H7 (cell line): ENCODE data around the gene HSPA12A. TPM values are rescaled to one million over a fixed set of nuclear protein-coding genes. Genes with fewer than 3 reads are reported as not detected.

ENCODE experiments used
- DNase-seq: peaks from one replicate; pipeline ENCODE4 v3.0.0; 2012
- H3K27me3 ChIP-seq: 2 replicates; pipeline ENCODE4 v1.6.0; 2011; ENCODE audit warnings: mild to moderate bottlenecking, low read length; ENCODE audit not compliant: control insufficient read depth, insufficient read depth
- H3K36me3 ChIP-seq: replicated peaks from 2 replicates; pipeline ENCODE4 v1.5.1; 2011; ENCODE audit warnings: low read length; ENCODE audit not compliant: control insufficient read depth, insufficient read depth
- H3K4me3 ChIP-seq: 2 replicates; pipeline ENCODE4 v1.5.1; 2011; ENCODE audit warnings: low read depth, mild to moderate bottlenecking, control low read depth, low read length, moderate library complexity; ENCODE audit not compliant: insufficient read depth
- total RNA-seq: library from RNA; depleted of rRNA; stranded (reverse); fragments of >200 nt; shearing (Covaris generic); gene quantifications from 2 replicates; pipeline ENCODE4 v1.2.3, GENCODE V29; 2014

HSPA12A gene
- total RNA-seq, 1 experiment from 2014 or later = 1.9 TPM

DNA sequence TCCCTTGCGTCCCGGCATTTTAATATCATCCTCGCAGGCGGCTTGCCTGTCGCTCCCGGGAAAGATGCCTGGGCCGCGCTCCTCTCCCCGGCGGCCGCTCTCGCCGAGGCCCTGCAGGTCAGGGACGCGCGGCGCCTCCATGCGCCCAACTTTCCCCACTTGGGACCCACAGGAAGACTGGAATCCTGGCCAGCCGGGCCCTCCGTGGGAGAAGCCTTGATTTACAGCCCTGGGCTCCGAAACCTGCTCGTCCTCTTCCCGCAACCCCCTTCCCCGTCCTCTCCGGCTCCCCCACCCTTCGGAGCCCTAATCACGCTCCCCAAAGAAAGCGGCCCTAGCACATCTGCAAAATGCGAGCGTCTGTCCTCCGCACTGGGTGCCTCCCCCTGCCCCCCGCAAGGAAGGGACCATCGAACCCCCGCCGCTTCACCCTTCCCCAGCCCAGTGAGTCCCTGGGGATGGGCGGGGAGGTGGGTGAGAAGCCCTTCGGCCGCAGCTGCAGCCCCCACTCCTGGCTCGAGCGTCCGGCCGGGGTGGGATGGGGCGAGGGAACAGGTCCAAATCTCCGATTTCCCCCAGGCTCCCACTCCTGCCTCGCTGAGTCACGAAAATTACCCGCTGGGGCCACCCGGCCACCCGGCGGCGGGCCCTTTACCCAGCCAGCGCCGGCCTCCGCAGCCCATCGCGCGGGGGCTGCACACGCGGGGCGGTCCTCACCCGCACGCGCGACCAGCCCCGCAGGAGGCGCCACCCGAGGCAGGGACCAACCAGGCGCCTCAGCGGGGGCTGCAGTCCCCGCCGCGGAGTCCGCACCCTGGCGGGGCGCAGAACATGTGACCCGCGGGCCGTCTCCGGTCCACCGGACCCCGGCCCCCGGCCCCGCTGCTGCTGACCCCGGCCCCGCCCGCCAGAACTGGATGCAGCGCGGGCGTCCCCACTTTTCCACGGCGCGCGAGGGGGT is 695 bp downstream of the HSPA12A start:
- peak; percentile 78 for DNase-seq
- H3K36me3 ChIP-seq = no peaks in the 10 kb centered on the region
- H3K27me3 ChIP-seq = peaks cover 45% of the 10 kb centered on the region
- peak overlapping the region; percentile 47 for H3K4me3 ChIP-seq

DNA sequence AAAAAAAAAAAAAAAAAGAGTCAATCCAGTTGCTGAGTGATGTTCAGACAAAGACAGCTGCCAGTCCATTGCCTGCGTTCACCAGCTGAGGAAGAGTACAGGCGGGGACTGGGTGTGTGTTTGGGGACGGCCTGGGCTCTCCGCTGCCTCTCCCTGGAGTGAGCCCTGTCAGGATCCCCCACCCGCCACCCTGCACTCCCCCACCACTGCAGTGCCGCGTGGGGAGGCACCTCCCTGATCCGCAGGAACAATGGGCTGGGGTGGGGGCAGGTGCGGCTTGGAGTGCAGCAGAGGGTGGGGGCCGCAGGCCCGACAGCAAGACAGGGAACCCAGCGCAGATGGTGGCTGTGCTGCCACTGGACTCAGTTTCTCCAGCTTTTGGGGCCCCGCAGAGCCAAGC is 1.4 kb downstream of the HSPA12A start:
- no peaks in the 10 kb centered on the region for H3K36me3 ChIP-seq
- H3K4me3 ChIP-seq = peak overlapping the region; percentile 47
- DNase-seq = peak; percentile 70
- H3K27me3 ChIP-seq = peaks cover 45% of the 10 kb centered on the region

DNA sequence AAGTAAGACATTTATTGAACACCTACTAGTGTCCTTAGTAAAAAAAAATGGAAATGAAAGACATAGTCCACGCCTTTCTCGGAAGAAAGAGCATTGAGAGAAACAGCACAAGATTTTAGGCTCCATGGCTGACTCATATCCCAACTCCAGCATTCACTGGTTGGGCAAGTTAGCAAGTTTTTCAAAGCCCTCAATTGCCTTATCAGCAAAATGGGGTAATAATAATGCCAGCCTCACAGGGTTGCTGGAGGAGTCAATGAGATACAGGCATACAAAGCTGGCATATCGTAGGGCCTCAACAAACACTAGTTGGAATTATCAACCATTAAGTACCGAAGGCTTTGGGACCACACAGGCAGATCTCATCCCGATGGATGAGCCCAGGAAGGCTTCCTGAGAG is 4.0 kb downstream of the HSPA12A start:
- Histone ChIP-seq H3K4me3 (no peak overlapping the region), H3K36me3 (no peaks in the 10 kb centered on the region), H3K27me3 (peaks cover 26% of the 10 kb centered on the region)
- DNase-seq = no peak

DNA sequence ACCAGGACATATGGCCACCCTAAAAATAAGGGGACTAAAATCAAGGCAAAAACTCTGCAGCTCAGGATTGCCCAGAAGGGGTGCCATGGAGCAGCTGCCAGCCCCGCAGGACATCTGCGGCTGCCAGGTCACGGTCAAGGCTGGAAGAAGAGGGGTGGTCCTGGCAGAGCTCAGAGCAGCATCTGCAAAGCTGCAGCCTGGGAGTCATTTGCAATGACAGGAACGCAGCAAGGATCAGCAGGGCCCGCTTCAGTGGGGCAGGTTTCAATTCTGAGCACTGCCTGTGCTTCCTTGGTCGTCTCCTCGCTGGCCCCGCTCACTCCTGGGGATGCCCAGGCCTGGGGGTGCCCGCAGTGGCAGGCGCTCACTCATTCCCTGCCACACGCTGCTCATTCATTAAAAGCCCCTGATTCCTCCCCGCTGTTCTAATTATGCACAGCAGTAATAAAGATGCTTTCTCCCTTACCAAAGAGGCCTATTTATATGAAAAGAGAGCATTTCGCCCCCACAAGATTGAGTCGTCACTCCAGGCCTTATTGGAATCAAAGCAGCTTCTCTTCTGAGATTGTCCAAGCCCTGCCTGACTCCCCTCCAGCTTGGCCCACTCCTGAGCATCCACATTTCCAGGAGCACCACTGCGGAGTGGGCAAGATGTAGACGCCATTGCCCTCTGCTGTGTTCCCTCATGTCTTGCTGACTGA is 4.6 kb downstream of the HSPA12A start:
- H3K36me3 ChIP-seq = no peaks in the 10 kb centered on the region
- peak; percentile 86 for DNase-seq
- peaks cover 22% of the 10 kb centered on the region for H3K27me3 ChIP-seq
- H3K4me3 ChIP-seq = no peak overlapping the region

DNA sequence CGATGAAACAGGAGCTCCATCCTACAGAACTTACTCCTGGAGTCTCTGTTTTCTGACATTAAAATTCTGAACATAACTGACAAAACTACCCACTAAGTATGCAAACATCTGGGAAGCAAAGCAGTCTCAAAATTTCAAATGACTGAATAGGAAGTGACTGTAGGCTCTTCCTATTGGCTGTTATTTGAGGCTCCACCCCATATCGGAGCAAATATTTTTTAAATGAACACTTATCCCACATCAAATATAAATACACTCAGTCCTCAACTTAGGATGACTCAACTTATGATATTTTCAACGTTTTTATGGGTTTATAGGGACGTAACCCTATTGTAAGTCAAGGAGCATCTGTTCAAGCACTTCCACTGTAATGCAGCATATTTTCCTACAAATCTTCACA is 8.8 kb downstream of the HSPA12A start:
- DNase-seq = no peak
- H3K36me3 ChIP-seq = no peaks in the 10 kb centered on the region
- no peak overlapping the region for H3K4me3 ChIP-seq
- no peaks in the 10 kb centered on the region for H3K27me3 ChIP-seq

DNA sequence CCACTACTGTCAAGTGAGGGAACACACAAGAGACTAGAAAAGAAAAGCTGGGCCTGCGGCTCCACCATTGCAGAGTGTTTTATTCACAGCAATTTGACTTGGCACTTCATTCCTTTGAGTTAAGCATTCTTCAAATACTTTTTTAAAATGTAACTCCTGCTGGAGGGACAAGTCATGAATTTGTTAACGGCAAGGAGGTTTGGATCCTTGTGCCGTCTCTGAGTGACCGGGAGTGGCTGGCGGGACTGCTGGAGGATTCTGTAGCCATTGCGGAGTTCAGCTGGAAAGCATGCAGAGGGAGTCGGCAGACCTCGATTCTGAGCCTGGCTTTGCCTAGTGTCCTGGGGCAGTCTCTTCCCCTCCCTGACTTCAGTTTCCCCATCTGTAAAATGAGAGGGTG is 9.8 kb downstream of the HSPA12A start:
- DNase-seq = no peak
- Histone ChIP-seq H3K27me3 (no peaks in the 10 kb centered on the region), H3K4me3 (no peak overlapping the region), H3K36me3 (no peaks in the 10 kb centered on the region)

DNA sequence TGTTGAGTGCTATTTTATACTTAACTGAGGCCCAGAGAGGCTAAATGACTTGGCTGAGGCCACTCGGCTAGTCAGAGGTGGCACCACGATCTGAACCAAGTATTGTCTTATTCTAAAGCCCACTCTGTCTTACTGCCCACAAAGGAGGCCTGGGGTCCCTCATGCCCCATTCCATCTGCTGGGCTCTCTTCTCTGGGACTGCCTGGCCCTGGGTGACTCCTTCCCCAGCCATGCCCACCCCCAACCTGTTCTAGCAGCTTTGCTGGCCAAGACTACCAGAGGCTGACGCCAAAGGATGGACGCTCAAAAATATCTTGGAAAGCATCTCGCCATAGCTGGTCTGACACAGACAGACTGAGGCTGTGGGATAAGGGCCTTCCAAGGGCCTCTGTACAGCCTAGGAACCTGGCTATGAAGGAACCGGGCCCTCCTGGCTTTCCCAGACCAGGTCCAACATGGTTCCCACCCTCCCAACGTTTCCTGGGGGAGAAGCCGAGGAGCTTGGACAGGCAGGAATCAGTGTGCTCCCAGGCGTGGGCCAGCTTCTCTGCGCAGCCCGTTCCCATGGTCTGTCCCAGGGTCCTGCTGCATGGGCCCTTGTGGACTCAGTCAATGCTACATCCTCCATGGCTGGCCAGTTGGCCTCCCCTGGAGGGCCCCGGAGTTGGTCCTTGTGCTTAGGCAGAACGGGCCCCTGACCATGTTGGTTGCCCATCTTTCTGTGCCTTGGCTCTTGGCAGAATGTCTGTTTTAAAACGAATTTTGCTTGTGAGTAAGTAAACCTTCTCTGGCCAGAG is 11.7 kb downstream of the HSPA12A start:
- Histone ChIP-seq H3K27me3 (no peaks in the 10 kb centered on the region), H3K36me3 (no peaks in the 10 kb centered on the region), H3K4me3 (no peak overlapping the region)
- DNase-seq = no peak

DNA sequence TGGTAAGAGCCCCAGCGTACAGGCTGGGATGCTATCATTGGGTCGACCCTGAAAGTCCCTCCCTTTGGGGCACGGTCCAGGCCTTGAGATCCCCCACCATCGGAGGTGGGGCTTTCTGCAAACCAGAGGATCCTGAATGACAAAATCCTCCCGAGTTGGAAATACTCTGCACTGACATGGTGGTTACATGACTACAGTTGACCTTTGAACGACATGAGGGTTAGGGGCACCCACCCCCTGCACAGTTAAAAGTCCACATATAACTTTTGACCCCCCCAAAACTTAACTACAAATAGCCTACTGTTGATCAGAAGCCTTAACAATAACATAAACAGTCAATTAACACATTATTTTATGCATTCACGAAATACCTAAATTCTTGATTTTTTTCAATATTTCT is 13.1 kb downstream of the HSPA12A start:
- DNase-seq = no peak
- Histone ChIP-seq H3K27me3 (no peaks in the 10 kb centered on the region), H3K4me3 (no peak overlapping the region), H3K36me3 (no peaks in the 10 kb centered on the region)

DNA sequence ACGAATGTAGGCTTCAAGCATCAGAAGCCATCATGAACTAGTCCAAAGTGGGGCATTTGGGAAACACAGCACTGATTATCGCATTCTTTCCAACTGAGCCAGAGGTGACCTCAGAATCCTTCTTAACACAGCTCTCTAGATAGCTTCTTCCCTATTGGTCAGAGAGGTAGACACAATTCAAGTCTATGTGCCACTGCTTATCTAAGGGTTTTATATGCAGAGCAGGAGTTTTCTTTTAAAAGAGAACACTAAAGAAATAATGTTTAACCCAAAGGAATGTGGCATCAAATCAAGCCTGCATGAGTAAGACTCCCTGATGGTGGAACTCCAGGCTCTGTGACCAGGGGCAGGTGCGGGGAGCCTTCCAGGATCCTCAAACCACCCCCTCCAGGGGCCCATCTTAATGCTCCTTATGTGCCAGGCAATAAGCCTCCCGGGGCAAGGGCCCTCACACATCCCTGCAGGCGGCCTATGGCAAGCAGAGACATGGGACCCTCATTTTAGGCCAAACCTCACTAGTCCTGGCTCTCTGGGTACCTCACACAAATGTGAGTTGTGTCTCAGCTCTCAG is 13.8 kb downstream of the HSPA12A start:
- DNase-seq = no peak
- H3K27me3 ChIP-seq = no peaks in the 10 kb centered on the region
- no peak overlapping the region for H3K4me3 ChIP-seq
- H3K36me3 ChIP-seq = no peaks in the 10 kb centered on the region

DNA sequence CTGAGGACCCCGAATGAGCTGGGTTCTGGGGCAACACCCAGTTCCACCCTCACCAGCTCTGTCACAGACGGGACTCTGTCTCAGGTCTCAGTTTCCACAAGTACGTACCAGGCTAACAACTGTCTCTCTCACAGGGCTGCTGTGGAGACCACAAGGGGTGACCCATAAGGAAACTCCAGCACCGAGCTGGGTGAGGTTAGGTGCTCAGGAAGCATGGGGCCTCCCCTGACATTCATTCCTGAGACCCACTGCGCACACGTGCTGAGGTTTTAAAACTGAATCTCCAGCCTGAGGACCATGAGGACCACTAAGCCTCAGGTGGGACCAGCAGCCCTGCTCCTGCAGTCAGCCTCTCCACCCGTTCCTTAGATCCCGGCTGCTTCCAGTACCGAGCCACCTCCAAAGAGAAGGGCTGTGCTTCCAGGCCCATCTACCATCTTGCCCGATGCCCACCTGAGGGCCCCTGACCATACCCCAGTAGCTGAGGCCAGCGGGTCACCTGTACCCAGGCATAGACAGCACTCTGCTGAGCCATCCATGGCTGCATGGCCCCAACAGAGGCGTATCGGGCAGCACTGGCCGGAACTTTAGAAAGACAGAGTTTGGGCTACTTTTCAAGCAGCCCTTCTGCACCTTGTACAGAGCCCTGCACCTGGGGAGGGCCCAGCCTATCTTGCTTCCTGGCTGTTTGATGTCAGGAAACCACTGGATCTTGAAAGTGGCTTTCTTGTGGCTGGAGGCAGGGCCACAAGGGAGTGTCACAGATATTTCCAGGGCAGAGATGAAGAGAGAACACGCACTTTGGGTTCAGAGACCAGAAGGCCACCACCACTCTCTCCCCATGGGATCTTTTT is 18.7 kb downstream of the HSPA12A start:
- Histone ChIP-seq H3K27me3 (no peaks in the 10 kb centered on the region), H3K36me3 (no peaks in the 10 kb centered on the region), H3K4me3 (no peak overlapping the region)
- DNase-seq = no peak

DNA sequence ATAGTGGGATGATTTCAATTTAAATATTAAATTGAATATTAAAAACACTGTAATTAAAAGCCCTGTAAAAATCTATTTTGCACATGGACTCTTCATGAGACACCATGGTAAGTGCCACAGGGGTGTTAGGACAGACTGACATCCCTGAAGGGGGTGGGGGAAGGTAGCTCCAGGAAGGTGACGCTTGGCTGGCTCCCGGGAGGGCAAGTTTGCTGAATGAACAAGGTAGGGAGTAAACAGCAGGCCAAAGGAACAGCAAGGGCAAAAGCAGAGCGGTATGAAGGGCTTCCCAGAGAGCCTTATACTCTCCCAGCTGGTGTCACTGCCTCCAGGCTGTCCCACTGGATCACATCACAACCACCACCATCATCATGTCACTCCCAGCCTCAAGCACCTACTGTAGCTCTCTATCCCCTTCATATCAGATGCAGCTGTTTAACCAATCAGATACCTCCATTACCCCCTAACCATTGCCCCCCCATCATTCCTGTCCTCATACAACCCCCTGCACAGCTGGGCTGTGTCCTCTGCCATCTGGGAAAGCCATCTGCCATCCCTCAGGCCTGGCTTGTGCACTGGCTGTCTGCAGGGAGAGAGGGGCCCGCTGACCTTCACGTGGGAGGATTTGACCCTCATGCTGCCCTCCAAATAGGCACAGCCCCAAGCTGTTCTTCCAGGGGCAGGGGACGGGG is 19.5 kb downstream of the HSPA12A start:
- no peak overlapping the region for H3K4me3 ChIP-seq
- H3K36me3 ChIP-seq = no peaks in the 10 kb centered on the region
- no peak for DNase-seq
- no peaks in the 10 kb centered on the region for H3K27me3 ChIP-seq

DNA sequence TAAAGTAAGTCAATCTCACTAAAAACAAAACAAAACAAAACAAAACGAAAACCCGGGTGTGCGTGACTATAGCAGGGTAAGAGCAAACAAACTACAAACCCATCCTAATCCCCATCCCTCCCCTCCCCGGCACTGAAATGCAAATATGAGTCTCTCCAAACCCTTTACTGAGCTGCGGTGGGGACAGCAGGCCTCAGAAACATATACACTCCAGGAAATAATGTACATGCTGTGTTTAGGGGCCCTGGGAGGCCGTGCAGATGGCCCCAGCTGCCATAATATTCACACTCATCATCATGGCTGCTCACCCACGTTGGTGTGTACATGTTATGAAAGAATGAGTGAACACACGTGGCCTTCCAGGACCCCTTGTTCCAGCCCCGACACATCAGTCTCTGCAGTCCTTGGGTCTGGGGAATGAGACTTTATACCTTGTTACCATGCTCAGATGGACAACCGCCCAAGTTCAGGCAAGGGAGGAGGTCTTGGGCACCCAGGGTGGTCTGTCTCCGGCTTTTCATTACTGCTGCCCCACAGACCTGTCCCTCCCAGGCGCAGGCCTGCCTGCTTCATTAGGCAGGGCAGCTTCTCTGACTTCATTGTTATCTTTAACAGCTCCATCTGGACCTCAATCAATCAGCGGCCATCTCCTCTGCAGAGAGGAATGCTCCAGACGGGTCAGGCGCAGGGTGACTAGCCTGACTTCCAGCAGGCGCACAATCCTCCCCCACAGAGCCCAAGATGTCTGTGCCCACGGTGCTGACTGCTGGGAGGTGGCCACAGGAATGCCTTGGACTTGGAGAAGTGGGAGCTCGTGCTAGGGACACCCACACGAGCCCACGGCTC is 20.6 kb downstream of the HSPA12A start:
- Histone ChIP-seq H3K4me3 (no peak overlapping the region), H3K36me3 (no peaks in the 10 kb centered on the region), H3K27me3 (no peaks in the 10 kb centered on the region)
- DNase-seq = no peak
